Measurements from ENCODE around the gene ARG2. TPM values are rescaled to one million over a fixed set of nuclear protein-coding genes. Genes with fewer than 3 reads are reported as not detected.

Gene ARG2
- total and polyA plus RNA-seq, 2 donors (not counting 1 experiment from before 2014, with no cell fraction given), result 0.33 to 1.8 TPM

DNA sequence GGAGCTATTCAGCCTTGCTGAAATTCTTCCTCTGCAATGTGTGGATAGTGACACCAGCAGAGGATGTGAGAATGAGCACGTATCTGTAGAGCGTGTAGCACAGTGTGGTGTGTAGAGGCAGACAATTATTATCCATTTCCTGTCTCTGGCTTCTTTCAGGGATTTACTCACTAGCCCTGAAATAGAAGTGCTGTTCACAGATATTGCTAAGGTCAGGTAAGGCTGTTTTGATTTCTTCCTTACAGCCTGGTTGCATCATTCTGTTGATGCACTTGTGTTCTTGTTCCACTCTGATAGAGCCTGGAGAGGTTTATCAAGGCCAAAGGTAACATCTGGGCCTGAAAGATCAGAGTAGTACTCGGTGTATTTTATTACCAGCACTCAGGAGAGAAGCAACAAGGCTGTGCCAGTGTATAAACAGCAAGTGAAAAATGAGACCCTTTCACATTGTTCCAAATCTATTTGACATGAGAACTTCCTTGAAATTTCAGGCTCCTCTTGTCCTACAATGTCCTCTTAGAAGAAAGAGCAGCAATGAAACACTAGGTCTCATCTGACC, 16.7 kb downstream of the ARG2 start:
- Histone ChIP-seq H3K36me3 (replicated peaks in 1 of 2; ENCODE audit: control extremely low read depth in 1 of 2, control insufficient read depth in 1 of 2, extremely low read depth in 1 of 2, insufficient read depth in 2 of 2, low read length in 1 of 2) (no peaks in the 10 kb centered on the region), H3K79me2 (ENCODE audit: control insufficient read depth, insufficient read depth, low read length) (no peaks in the 10 kb centered on the region), H3K4me1 (ENCODE audit: control insufficient read depth in 2 of 2, insufficient read depth in 2 of 2, low read length in 2 of 2) (no peaks in the 10 kb centered on the region), H3K27me3 (replicated peaks in 1 of 4; ENCODE audit: control extremely low read depth in 1 of 4, control insufficient read depth in 3 of 4, insufficient read depth in 4 of 4, low read length in 3 of 4) (no peaks in the 10 kb centered on the region), H4K20me1 (ENCODE audit: control insufficient read depth, insufficient read depth, low read length, poor library complexity, severe bottlenecking) (no peaks in the 10 kb centered on the region), H2AFZ (ENCODE audit: insufficient read depth, low read depth, low read length, poor library complexity, severe bottlenecking) (no peak overlapping the region), H3K27ac (ENCODE audit: low read length in 2 of 2) (no peak overlapping the region), H3K9ac (ENCODE audit: low read length) (no peak overlapping the region), H3K9me3 (ENCODE audit: control extremely low read depth in 1 of 3, control insufficient read depth in 2 of 3, insufficient read depth in 1 of 3, low read length in 2 of 3) (no peaks in the 10 kb centered on the region), H3K4me2 (replicated peaks; ENCODE audit: low read depth, low read length, poor library complexity, severe bottlenecking) (no peak overlapping the region), H3K4me3 (ENCODE audit: control extremely low read depth in 1 of 5, extremely low read depth in 1 of 5, insufficient read depth in 1 of 5, low read depth in 2 of 5, low read length in 4 of 5) (no peak overlapping the region)
- H3K4me1 Mint-ChIP-seq, result no peaks in the 10 kb centered on the region
- no peak overlapping the region for H3K4me3 Mint-ChIP-seq
- H3K27ac Mint-ChIP-seq, result no peak overlapping the region
- WGBS (ENCODE audit: insufficient coverage), result 94% methylated on average over 3 of the region's 3 CpGs
- TF ChIP-seq EZH2 (IDR thresholded peaks at IDR 0.05; ENCODE audit: borderline replicate concordance, insufficient read depth, low read depth, low read length, poor library complexity, severe bottlenecking), result no peak
- TF ChIP-seq, protein P1, sequence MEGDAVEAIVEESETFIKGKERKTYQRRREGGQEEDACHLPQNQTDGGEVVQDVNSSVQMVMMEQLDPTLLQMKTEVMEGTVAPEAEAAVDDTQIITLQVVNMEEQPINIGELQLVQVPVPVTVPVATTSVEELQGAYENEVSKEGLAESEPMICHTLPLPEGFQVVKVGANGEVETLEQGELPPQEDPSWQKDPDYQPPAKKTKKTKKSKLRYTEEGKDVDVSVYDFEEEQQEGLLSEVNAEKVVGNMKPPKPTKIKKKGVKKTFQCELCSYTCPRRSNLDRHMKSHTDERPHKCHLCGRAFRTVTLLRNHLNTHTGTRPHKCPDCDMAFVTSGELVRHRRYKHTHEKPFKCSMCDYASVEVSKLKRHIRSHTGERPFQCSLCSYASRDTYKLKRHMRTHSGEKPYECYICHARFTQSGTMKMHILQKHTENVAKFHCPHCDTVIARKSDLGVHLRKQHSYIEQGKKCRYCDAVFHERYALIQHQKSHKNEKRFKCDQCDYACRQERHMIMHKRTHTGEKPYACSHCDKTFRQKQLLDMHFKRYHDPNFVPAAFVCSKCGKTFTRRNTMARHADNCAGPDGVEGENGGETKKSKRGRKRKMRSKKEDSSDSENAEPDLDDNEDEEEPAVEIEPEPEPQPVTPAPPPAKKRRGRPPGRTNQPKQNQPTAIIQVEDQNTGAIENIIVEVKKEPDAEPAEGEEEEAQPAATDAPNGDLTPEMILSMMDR (IDR thresholded peaks at IDR 0.05), result no peak
- intact Hi-C loops (cut with micrococcal nuclease), result loop anchor here (5.0 kb wide), 1 partner anchor 39 kb away; no protein-coding TSS in a partner anchor
- POLR2A ChIA-PET, result no interaction called here
- no peaks in the 10 kb centered on the region for H3K9me3 Mint-ChIP-seq (ENCODE audit: insufficient read depth)
- DNase-seq (no peak), ATAC-seq (ENCODE audit: low read depth) (no peak)
- CTCF ChIA-PET, result no interaction called here
- no peaks in the 10 kb centered on the region for H3K27me3 Mint-ChIP-seq

DNA sequence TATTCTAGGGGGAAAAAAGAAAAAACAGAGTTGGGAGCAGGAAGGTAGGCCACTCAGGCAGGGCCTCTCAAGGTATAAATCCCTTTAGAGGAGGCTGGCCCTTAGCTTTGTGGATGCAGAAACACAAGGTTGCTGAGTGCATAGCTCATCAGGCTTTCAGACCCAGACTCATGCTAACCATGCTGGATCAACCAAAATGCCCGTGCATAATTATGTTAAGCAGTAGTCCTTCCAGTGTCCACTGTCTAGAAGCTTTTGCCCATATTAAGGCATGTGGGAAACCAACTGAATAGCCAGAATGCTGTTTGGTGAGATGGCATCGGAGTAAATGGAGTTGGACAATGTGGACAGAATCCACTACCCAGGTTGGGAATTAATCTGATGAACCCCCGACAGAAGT, 18.9 kb downstream of the ARG2 start:
- no peak overlapping the region for H3K4me2 ChIP-seq (replicated peaks; ENCODE audit: low read depth, low read length, poor library complexity, severe bottlenecking)
- no peak overlapping the region for H2AFZ ChIP-seq (ENCODE audit: insufficient read depth, low read depth, low read length, poor library complexity, severe bottlenecking)
- H3K27me3 ChIP-seq (replicated peaks in 1 of 4; ENCODE audit: control extremely low read depth in 1 of 4, control insufficient read depth in 3 of 4, insufficient read depth in 4 of 4, low read length in 3 of 4), result no peaks in the 10 kb centered on the region
- no peak for DNase-seq
- H3K79me2 ChIP-seq (ENCODE audit: control insufficient read depth, insufficient read depth, low read length), result no peaks in the 10 kb centered on the region
- Mint-ChIP-seq H3K4me1 (no peaks in the 10 kb centered on the region), H3K27me3 (no peaks in the 10 kb centered on the region), H3K9me3 (ENCODE audit: insufficient read depth) (no peaks in the 10 kb centered on the region), H3K4me3 (no peak overlapping the region), H3K27ac (no peak overlapping the region)
- no peaks in the 10 kb centered on the region for H3K4me1 ChIP-seq (ENCODE audit: control insufficient read depth in 2 of 2, insufficient read depth in 2 of 2, low read length in 2 of 2)
- no peaks in the 10 kb centered on the region for H3K9me3 ChIP-seq (ENCODE audit: control extremely low read depth in 1 of 3, control insufficient read depth in 2 of 3, insufficient read depth in 1 of 3, low read length in 2 of 3)
- POLR2A ChIA-PET, result no interaction called here
- intact Hi-C loops (cut with micrococcal nuclease), result loop anchor here (5.0 kb wide), 1 partner anchor 41 kb away; no protein-coding TSS in a partner anchor
- H4K20me1 ChIP-seq (ENCODE audit: control insufficient read depth, insufficient read depth, low read length, poor library complexity, severe bottlenecking), result no peaks in the 10 kb centered on the region
- no peak for ATAC-seq (ENCODE audit: low read depth)
- CTCF ChIA-PET, result no interaction called here
- TF ChIP-seq, protein P1 (IDR thresholded peaks at IDR 0.05), result no peak
- no peak for TF ChIP-seq EZH2 (IDR thresholded peaks at IDR 0.05; ENCODE audit: borderline replicate concordance, insufficient read depth, low read depth, low read length, poor library complexity, severe bottlenecking)
- no peak overlapping the region for H3K4me3 ChIP-seq (ENCODE audit: control extremely low read depth in 1 of 5, extremely low read depth in 1 of 5, insufficient read depth in 1 of 5, low read depth in 2 of 5, low read length in 4 of 5)
- H3K9ac ChIP-seq (ENCODE audit: low read length), result no peak overlapping the region
- no peak overlapping the region for H3K27ac ChIP-seq (ENCODE audit: low read length in 2 of 2)
- 90% methylated on average over 2 of the region's 3 CpGs for WGBS (ENCODE audit: insufficient coverage)
- H3K36me3 ChIP-seq (replicated peaks in 1 of 2; ENCODE audit: control extremely low read depth in 1 of 2, control insufficient read depth in 1 of 2, extremely low read depth in 1 of 2, insufficient read depth in 2 of 2, low read length in 1 of 2), result no peaks in the 10 kb centered on the region

Data from B cell (primary cell).